SK-N-SH treated with all-trans-retinoic acid at 6 μM for 48 hours (cell line): ENCODE results near the gene SUPT4H1.

Experiments
- ATAC-seq: fragments of 200-7000 bp; cut with Tn5 transposase; 3 replicates; pipeline ENCODE4 v1.9.1; 2020; ENCODE audit warnings: mild to moderate bottlenecking, moderate library complexity
- ARNTL ChIP-seq: fragments of 450-650 bp; formaldehyde crosslinking; IDR thresholded peaks from 2 replicates; pipeline ENCODE4 v1.5.0; 2020; ENCODE audit warnings: low read depth, mild to moderate bottlenecking, moderate library complexity, borderline replicate concordance
- CSDC2 ChIP-seq: fragments of 250-450 bp; sonication (Bioruptor Pico); IDR thresholded peaks from 2 replicates; pipeline ENCODE4 v1.5.0; 2020; ENCODE audit warnings: mild to moderate bottlenecking, moderate library complexity
- CSRNP3 ChIP-seq: fragments of 250-450 bp; sonication (Bioruptor Pico); IDR thresholded peaks from 2 replicates; pipeline ENCODE4 v1.5.1; 2021; ENCODE audit warnings: mild to moderate bottlenecking, moderate library complexity
- ESRRG ChIP-seq: fragments of 250-450 bp; sonication (Bioruptor Pico); IDR thresholded peaks from 2 replicates; pipeline ENCODE4 v1.6.1; 2021; ENCODE audit warnings: mild to moderate bottlenecking
- OSR1 ChIP-seq: fragments of 250-450 bp; sonication (Bioruptor Pico); IDR thresholded peaks from 2 replicates; pipeline ENCODE4 v1.8.0; 2022; ENCODE audit warnings: moderate library complexity, mild to moderate bottlenecking, inconsistent platforms
- PATZ1 ChIP-seq: fragments of 250-450 bp; sonication (Bioruptor Pico); IDR thresholded peaks from 2 replicates; pipeline ENCODE4 v1.8.0; 2020; ENCODE audit warnings: mild to moderate bottlenecking, moderate library complexity, borderline replicate concordance
- POU6F1 ChIP-seq: fragments of 250-450 bp; sonication (Bioruptor Pico); IDR thresholded peaks from 2 replicates; pipeline ENCODE4 v1.8.0; 2021; ENCODE audit warnings: low read depth, mild to moderate bottlenecking, moderate library complexity, borderline replicate concordance
- PPARA ChIP-seq: fragments of 250-450 bp; sonication (Bioruptor Pico); IDR thresholded peaks from 2 replicates; pipeline ENCODE4 v1.5.0; 2020; ENCODE audit warnings: mild to moderate bottlenecking, borderline replicate concordance
- RARB ChIP-seq: fragments of 250-450 bp; sonication (Bioruptor Pico); IDR thresholded peaks from 2 replicates; pipeline ENCODE4 v1.8.0; 2021; ENCODE audit warnings: mild to moderate bottlenecking, moderate library complexity
- SNAI2 ChIP-seq: fragments of 250-450 bp; sonication (Bioruptor Pico); IDR thresholded peaks from 2 replicates; pipeline ENCODE4 v1.5.0; 2020; ENCODE audit warnings: mild to moderate bottlenecking, moderate library complexity
- TCF4 ChIP-seq: fragments of 250-450 bp; sonication (Bioruptor Pico); IDR thresholded peaks from 2 replicates; pipeline ENCODE4 v1.8.0; 2021; ENCODE audit warnings: mild to moderate bottlenecking, moderate library complexity, borderline replicate concordance
- TOX ChIP-seq: fragments of 250-450 bp; sonication (Bioruptor Pico); IDR thresholded peaks from 2 replicates; pipeline ENCODE4 v1.8.0; 2021; ENCODE audit warnings: mild to moderate bottlenecking, moderate library complexity, borderline replicate concordance
- TSHZ2 ChIP-seq: fragments of 250-450 bp; sonication (Bioruptor Pico); IDR thresholded peaks from 2 replicates; pipeline ENCODE4 v1.5.0; 2020; ENCODE audit warnings: mild to moderate bottlenecking, moderate library complexity
- ZC3H10 ChIP-seq: fragments of 250-450 bp; sonication (Bioruptor Pico); IDR thresholded peaks from 2 replicates; pipeline ENCODE4 v1.5.1; 2021; ENCODE audit warnings: mild to moderate bottlenecking, moderate library complexity
- ZFP3 ChIP-seq: fragments of 250-450 bp; sonication (Bioruptor Pico); IDR thresholded peaks from 2 replicates; pipeline ENCODE4 v1.5.0; 2020; ENCODE audit warnings: mild to moderate bottlenecking, moderate library complexity
- ZFP30 ChIP-seq: fragments of 450-650 bp; formaldehyde crosslinking; IDR thresholded peaks from 2 replicates; pipeline ENCODE4 v1.5.0; 2022; ENCODE audit warnings: mild to moderate bottlenecking, moderate library complexity
- ZNF565 ChIP-seq: fragments of 450-650 bp; formaldehyde crosslinking; conservative IDR thresholded peaks from 2 replicates; pipeline ENCODE4 v1.5.0; 2020; ENCODE audit warnings: low read depth, mild to moderate bottlenecking, moderate library complexity
- ZNF70 ChIP-seq: fragments of 450-650 bp; formaldehyde crosslinking; IDR thresholded peaks from 2 replicates; pipeline ENCODE4 v1.5.0; 2020; ENCODE audit warnings: mild to moderate bottlenecking, moderate library complexity
- ZNF8 ChIP-seq: fragments of 450-650 bp; formaldehyde crosslinking; IDR thresholded peaks from 2 replicates; pipeline ENCODE4 v1.5.0; 2020; ENCODE audit warnings: mild to moderate bottlenecking, moderate library complexity

SUPT4H1 gene

GRCh38 chr17:58337210-58337599, 14.8 kb downstream of the SUPT4H1 start (continued):
- TF ChIP-seq TSHZ2 (CRISPR knock-in tag) (no peak), RARB (no peak), ARNTL (no peak), POU6F1 (CRISPR knock-in tag) (no peak), SNAI2 (CRISPR knock-in tag) (no peak), ZFP30 (no peak)

GRCh38 chr17:58336456-58337209, 15.4 kb downstream of the SUPT4H1 start:
- TF ChIP-seq ZNF70 (CRISPR knock-in tag) (no peak), OSR1 (CRISPR knock-in tag) (no peak), CSRNP3 (CRISPR knock-in tag) (no peak), ARNTL (no peak), SNAI2 (CRISPR knock-in tag) (no peak), ESRRG (CRISPR knock-in tag) (no peak), ZNF565 (CRISPR knock-in tag) (no peak), POU6F1 (CRISPR knock-in tag) (no peak), ZFP3 (no peak), ZNF8 (CRISPR knock-in tag) (no peak), PPARA (CRISPR knock-in tag) (no peak)
- ATAC-seq, result no peak

GRCh38 chr17:58335779-58336455, 16.1 kb downstream of the SUPT4H1 start:
- no peak for TF ChIP-seq CSRNP3 (CRISPR knock-in tag)
- no peak for ATAC-seq

GRCh38 chr17:58335061-58335731, 16.8 kb downstream of the SUPT4H1 start:
- TF ChIP-seq OSR1 (CRISPR knock-in tag) (no peak), ESRRG (CRISPR knock-in tag) (no peak), TOX (CRISPR knock-in tag) (no peak), CSDC2 (CRISPR knock-in tag) (no peak), ZNF70 (CRISPR knock-in tag) (no peak), ARNTL (no peak), PATZ1 (no peak), SNAI2 (CRISPR knock-in tag) (no peak), TCF4 (no peak), TSHZ2 (CRISPR knock-in tag) (no peak), ZFP3 (no peak), ZC3H10 (no peak)
- no peak for ATAC-seq
